Activated B cell treated with CpG ODN at 0.5 μM for 24 hours (primary cell): ENCODE measurements around the gene ITGA5. TPM values are rescaled to one million over a fixed set of nuclear protein-coding genes. Genes with fewer than 3 reads are reported as not detected.

ENCODE experiments used
- ATAC-seq: fragments of 200-7000 bp; cut with Tn5 transposase; one replicate; pipeline ENCODE4 v1.10.0; 2021; ENCODE audit warnings: low read depth, mild to moderate bottlenecking, moderate library complexity
- CTCF ChIA-PET: fragments of 350-600 bp; sonication (Branson Sonifier 250); formaldehyde crosslinking; loops from one replicate; lab custom pipeline; 2021; ENCODE audit warnings: antibody characterized with exemption; lab: Charles Lee
- POLR2A ChIA-PET: fragments of 350-600 bp; sonication (Branson Sonifier 250); formaldehyde crosslinking; loops from one replicate; lab custom pipeline; 2021; ENCODE audit warnings: antibody characterized with exemption; lab: Charles Lee
- DNase-seq: peaks from one replicate; pipeline ENCODE4 v3.0.0; 2022
- H3K27ac Mint-ChIP-seq: one replicate; pipeline ENCODE4 v1.8.0; 2020; ENCODE audit warnings: mixed read lengths
- H3K27me3 Mint-ChIP-seq: one replicate; pipeline ENCODE4 v1.8.0; 2021; ENCODE audit warnings: mixed read lengths
- H3K36me3 Mint-ChIP-seq: one replicate; pipeline ENCODE4 v1.8.0; 2021; ENCODE audit warnings: low read depth, mixed read lengths
- H3K4me1 Mint-ChIP-seq: one replicate; pipeline ENCODE4 v1.8.0; 2021; ENCODE audit warnings: mixed read lengths
- H3K4me3 Mint-ChIP-seq: one replicate; pipeline ENCODE4 v1.8.0; 2020; ENCODE audit warnings: mild to moderate bottlenecking, mixed read lengths
- H3K9me3 Mint-ChIP-seq: one replicate; pipeline ENCODE4 v1.8.0; 2020; ENCODE audit warnings: mixed read lengths
- CTCF ChIP-seq: fragments of 200-600 bp; IDR thresholded peaks from one replicate; pipeline ENCODE4 v1.8.0; 2022; ENCODE audit warnings: antibody characterized with exemption, mild to moderate bottlenecking
- intact Hi-C: fragments of 100-400 bp; cut with micrococcal nuclease; formaldehyde crosslinking; loops from one replicate; pipeline ENCODE4 v1.15.1; 2024
- total RNA-seq: library from RNA; stranded (reverse); gene quantifications from 2 replicates; pipeline ENCODE4 v1.2.3, GENCODE V29; 2022

ITGA5 gene
- total RNA-seq, 1 donor from 2014 or later, result 1.0 TPM

GRCh38 chr12:54389134-54389508 is 29.9 kb downstream of the ITGA5 start:
- ATAC-seq (no peak), DNase-seq (no peak)
- ChIA-PET POLR2A (no interaction called here), CTCF (interaction anchor here (1.4 kb wide), 1 partner anchor 9 kb away, joined by 3 read pairs; no protein-coding TSS in a partner anchor)
- H3K36me3 Mint-ChIP-seq, result no peaks in the 10 kb centered on the region
- intact Hi-C loops, result no loop called here
- H3K4me1 Mint-ChIP-seq, result peaks cover 79% of the 10 kb centered on the region
- peak overlapping the region; percentile 54 for H3K27ac Mint-ChIP-seq
- no peaks in the 10 kb centered on the region for H3K9me3 Mint-ChIP-seq
- H3K4me3 Mint-ChIP-seq, result no peak overlapping the region
- no peaks in the 10 kb centered on the region for H3K27me3 Mint-ChIP-seq
- TF ChIP-seq CTCF, result no peak

GRCh38 chr12:54388237-54389133 is 30.6 kb downstream of the ITGA5 start:
- POLR2A ChIA-PET, result interaction anchor here (0.7 to 1.1 kb wide), 2 partner anchors 55 to 64 kb away, joined by 3 to 6 read pairs; no protein-coding TSS in a partner anchor
- DNase-seq (no peak), ATAC-seq (no peak)
- no peak for TF ChIP-seq CTCF
- no peaks in the 10 kb centered on the region for H3K27me3 Mint-ChIP-seq
- intact Hi-C loops, result no loop called here
- peak overlapping the region; percentile 51 for H3K27ac Mint-ChIP-seq
- H3K4me3 Mint-ChIP-seq, result no peak overlapping the region
- no peaks in the 10 kb centered on the region for H3K9me3 Mint-ChIP-seq
- peaks cover 79% of the 10 kb centered on the region for H3K4me1 Mint-ChIP-seq
- H3K36me3 Mint-ChIP-seq, result no peaks in the 10 kb centered on the region
- CTCF ChIA-PET, result interaction anchor here (0.9 to 4.1 kb wide), 3 partner anchors 9 to 15 kb away, joined by 3 to 16 read pairs (median 4); no protein-coding TSS in a partner anchor

GRCh38 chr12:54387114-54387467 is 32.0 kb downstream of the ITGA5 start:
- ATAC-seq (no peak), DNase-seq (no peak)
- Mint-ChIP-seq H3K27me3 (no peaks in the 10 kb centered on the region), H3K27ac (peak overlapping the region; percentile 68), H3K4me3 (no peak overlapping the region), H3K4me1 (peaks cover 84% of the 10 kb centered on the region), H3K36me3 (no peaks in the 10 kb centered on the region), H3K9me3 (no peaks in the 10 kb centered on the region)
- CTCF ChIA-PET, result interaction anchor here (0.9 to 4.1 kb wide), 3 partner anchors 9 to 17 kb away, joined by 3 to 16 read pairs (median 10); no protein-coding TSS in a partner anchor
- intact Hi-C loops, result no loop called here
- POLR2A ChIA-PET, result interaction anchor here (1.0 kb wide), 2 partner anchors 107 to 158 kb away, joined by 4 to 5 read pairs; partner anchors contain the start of gene HNRNPA1
- TF ChIP-seq CTCF, result no peak

GRCh38 chr12:54386403-54387113 is 32.5 kb downstream of the ITGA5 start:
- H3K4me3 Mint-ChIP-seq, result no peak overlapping the region
- H3K27me3 Mint-ChIP-seq, result no peaks in the 10 kb centered on the region
- no peak for DNase-seq
- H3K36me3 Mint-ChIP-seq, result no peaks in the 10 kb centered on the region
- no peaks in the 10 kb centered on the region for H3K9me3 Mint-ChIP-seq
- no peak for ATAC-seq
- intact Hi-C loops, result no loop called here
- TF ChIP-seq CTCF, result no peak
- POLR2A ChIA-PET, result interaction anchor here (1.0 kb wide), 2 partner anchors 106 to 157 kb away, joined by 4 to 5 read pairs; partner anchors contain the start of gene HNRNPA1
- CTCF ChIA-PET, result interaction anchor here (1.7 to 4.1 kb wide), 2 partner anchors 10 to 13 kb away, joined by 10 to 16 read pairs; no protein-coding TSS in a partner anchor
- H3K27ac Mint-ChIP-seq, result peak overlapping the region; percentile 68
- H3K4me1 Mint-ChIP-seq, result peaks cover 81% of the 10 kb centered on the region
